Activated gamma-delta T cell treated with Interleukin-2 at 50 U/mL for 16 hours (primary cell): ENCODE data around the gene LRBA.
"Not testable (repeated sequence)": the region's sequence is repeated elsewhere in the genome, so short reads cannot be mapped to it uniquely, and the experiment has no call there.

Experiments
- DNase-seq: peaks from one replicate; pipeline ENCODE4 v3.0.0-alpha.2; 2020

The LRBA gene

GRCh38 chr4:150971901-150972300 lies 43.2 kb downstream of the LRBA start:
- DNase-seq = no peak

GRCh38 chr4:150970685-150971151 lies 44.4 kb downstream of the LRBA start:
- no peak for DNase-seq

GRCh38 chr4:150964754-150965153 lies 50.3 kb downstream of the LRBA start:
- DNase-seq = no peak

GRCh38 chr4:150963602-150964345 lies 51.3 kb downstream of the LRBA start:
- not testable (repeated sequence) for DNase-seq

GRCh38 chr4:150962245-150962644 lies 52.8 kb downstream of the LRBA start:
- no peak for DNase-seq

- no peak for DNase-seq
Measured at GRCh38 chr4:150961566-150961965, 53.5 kb downstream of the LRBA start.

GRCh38 chr4:150960818-150961217 lies 54.3 kb downstream of the LRBA start:
- DNase-seq = no peak

- no peak for DNase-seq
Measured at GRCh38 chr4:150960079-150960478, 55.0 kb downstream of the LRBA start.

- not testable (repeated sequence) for DNase-seq
Measured at GRCh38 chr4:150957981-150958380, 57.1 kb downstream of the LRBA start.

- DNase-seq = not testable (repeated sequence)
Measured at GRCh38 chr4:150957095-150957494, 58.0 kb downstream of the LRBA start.

- not testable (repeated sequence) for DNase-seq
Measured at GRCh38 chr4:150953916-150954315, 61.2 kb downstream of the LRBA start.

GRCh38 chr4:150952167-150952845 lies 62.8 kb downstream of the LRBA start:
- no peak for DNase-seq

GRCh38 chr4:150950657-150951288 lies 64.3 kb downstream of the LRBA start:
- no peak for DNase-seq

- no peak for DNase-seq
Measured at GRCh38 chr4:150949943-150950342, 65.1 kb downstream of the LRBA start.

GRCh38 chr4:150949342-150949741 lies 65.7 kb downstream of the LRBA start:
- DNase-seq = no peak

GRCh38 chr4:150948710-150949109 lies 66.4 kb downstream of the LRBA start:
- DNase-seq = no peak

GRCh38 chr4:150948074-150948473 lies 67.0 kb downstream of the LRBA start:
- no peak for DNase-seq

- no peak for DNase-seq
Measured at GRCh38 chr4:150944660-150945059, 70.4 kb downstream of the LRBA start.

- DNase-seq = no peak
Measured at GRCh38 chr4:150943818-150944217, 71.3 kb downstream of the LRBA start.

- no peak for DNase-seq
Measured at GRCh38 chr4:150943126-150943525, 72.0 kb downstream of the LRBA start.

GRCh38 chr4:150942539-150942938 lies 72.5 kb downstream of the LRBA start:
- no peak for DNase-seq

- no peak for DNase-seq
Measured at GRCh38 chr4:150940123-150940522, 75.0 kb downstream of the LRBA start.

- DNase-seq = no peak
Measured at GRCh38 chr4:150939530-150939929, 75.6 kb downstream of the LRBA start.
